Embryonic facial prominence (tissue), 1 donor: ENCODE data around the gene LPIN3.

Experiments
- DNase-seq: peaks from one replicate; pipeline ENCODE4 v3.0.0-alpha.2; 2016; ENCODE audit errors: extremely low spot score

The LPIN3 gene

DNA sequence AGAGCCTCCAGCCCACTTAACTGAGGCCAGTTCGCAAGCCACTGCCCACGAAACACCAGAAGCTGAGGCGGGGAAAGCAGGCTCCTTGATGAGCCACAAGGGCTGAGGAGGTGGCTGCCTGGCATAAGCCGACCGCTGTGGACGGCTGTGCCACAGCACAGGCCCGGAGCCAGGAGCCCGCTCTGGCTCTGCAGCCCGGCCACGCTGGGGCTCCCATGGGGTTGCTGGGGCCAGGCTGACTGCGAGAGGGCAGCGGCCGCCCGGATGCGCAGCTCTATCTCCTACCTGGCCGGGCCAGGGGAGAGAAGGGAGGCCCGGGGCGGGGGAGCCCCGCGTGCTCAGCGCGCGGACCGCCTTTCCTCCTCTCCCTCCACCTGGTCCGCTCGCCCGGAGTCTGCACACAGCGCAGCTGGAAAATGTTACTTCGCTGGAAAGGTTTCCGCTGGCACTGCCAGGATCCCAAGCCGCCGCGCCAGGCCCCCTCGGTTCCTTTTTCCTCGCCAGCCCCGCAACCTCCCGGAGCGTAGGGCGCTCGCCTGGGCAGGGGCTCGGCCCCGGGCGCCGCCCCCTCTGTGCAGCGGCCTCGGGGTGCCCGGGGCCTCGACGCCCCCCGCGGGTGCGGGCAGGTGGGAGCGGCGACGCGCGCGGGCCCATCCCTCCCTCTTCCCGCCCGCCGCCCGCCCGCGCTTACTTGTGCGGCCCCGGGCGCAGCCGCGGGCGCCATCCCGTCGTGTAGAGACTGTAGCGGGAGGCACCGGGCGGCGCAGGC is 25.3 kb downstream of the LPIN3 start:
- DNase-seq = no peak

DNA sequence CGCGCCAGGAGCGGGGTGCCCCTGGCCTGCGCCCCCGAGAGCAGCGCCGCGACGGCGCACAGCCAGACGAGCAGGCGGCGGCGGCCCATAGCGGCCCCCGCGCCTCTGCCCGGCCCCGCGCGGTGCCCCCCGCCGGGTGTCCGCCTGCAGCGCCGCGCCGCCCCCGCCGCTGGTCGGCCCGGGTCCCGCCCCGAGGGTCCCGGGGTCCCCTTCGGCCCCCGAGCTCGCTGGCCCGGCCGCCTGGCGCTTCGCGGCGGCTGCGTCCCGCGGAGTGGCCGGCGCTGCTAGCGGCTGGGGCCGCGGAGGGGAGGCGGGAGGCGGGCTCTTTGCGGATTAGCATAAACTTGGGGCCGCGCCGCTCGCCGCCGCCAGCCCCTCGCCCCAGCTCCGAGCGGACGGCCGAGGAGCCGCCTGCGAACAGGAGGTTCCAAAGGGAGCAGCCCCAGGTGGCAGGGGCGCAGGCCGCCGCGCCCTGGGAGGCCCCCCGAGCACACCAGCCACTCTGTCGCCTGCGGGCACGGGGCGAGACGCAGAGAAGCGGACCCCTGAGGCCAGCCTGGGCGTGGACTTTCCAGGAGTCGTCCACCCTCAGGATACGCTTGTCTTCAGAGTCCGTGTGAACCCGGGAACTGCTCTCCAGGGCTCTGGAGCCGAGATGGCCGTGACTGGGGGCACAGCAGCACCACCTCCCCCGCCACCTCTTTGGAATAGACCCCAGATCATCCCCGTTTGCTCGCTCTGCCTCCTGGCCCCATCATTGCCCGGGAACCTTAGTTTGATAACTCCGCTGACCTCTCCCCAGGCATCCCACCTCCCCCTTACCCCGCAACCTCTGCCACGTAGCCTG is 26.1 kb downstream of the LPIN3 start, which contains the start of gene EMILIN3:
TSS of gene EMILIN3 (minus strand) at position 273 of the 847 bp plus-strand sequence. CDS start at position 89, 184 bp downstream.
- no peak for DNase-seq

DNA sequence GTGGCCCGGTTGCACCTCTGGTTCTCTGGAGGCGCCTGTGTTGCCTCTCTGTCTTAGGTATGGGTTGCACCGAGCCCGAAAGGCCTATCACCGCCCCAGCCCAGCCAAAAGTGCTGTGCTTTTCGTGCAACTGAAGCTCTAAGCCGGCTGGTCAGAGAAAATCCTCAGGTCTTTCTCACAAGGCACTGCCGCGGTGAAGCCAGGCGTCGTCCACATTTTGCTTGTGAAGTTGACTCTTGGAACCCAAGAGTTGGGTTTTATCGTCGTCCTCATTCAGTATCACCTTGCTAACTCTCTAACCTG is 26.7 kb downstream of the LPIN3 start:
- DNase-seq = no peak

DNA sequence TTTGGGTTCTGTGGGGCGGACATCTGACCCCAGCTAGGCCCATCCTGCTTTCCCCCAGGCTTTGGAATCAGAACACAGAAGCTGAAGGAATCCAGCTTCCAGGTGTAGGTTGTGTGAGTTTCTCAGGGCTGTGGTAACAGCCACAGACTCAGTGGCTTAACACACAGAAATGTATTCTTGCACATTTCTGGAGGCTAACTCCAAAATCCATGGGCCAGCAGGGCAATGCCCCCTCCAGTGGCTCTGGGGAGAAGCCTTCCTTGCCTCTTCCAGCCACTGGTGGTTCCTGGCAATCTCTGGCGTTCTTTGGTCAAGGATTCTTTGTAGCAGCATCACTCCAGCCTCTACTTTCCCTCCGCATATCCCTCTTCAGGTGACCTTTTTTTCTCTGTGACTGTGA is 27.3 kb downstream of the LPIN3 start:
- no peak for DNase-seq

DNA sequence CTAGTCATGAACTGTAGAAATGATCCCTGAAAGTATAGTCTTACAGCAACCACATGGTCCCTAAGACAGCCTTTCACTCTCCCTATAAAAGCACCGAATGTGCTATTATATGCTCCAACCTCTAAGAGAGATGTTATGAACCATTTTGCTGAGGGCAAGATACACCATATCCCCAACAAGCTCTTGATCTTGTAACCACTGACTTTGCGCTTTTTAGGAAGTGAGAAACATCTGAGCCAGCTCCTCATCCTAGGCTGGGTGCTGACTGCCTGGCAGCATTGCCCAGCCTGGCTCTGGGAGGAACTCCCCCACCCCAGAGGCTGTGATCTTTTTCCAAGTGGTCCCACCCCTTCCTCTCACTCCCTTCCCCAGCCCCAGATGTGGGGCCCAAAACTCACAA is 29.1 kb downstream of the LPIN3 start:
- no peak for DNase-seq

DNA sequence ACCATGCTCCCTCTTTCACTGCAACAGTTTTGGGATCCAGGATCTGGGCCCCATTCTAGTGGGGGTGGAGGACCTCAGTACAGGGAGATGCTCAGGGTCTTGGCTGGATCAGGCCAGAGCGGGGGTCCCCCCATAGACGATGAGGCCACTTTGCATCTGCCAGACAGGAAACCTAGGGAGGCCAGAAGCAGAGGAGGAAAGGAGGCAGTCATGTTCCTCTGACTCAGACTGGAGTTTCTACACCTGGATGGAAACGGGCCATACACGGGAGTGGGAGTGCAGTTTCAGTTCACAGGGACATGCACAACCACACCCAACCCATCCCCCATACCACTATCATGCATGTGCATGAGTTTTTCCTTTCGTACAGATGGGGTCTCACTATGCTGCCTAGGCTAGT is 29.6 kb downstream of the LPIN3 start:
- no peak for DNase-seq

DNA sequence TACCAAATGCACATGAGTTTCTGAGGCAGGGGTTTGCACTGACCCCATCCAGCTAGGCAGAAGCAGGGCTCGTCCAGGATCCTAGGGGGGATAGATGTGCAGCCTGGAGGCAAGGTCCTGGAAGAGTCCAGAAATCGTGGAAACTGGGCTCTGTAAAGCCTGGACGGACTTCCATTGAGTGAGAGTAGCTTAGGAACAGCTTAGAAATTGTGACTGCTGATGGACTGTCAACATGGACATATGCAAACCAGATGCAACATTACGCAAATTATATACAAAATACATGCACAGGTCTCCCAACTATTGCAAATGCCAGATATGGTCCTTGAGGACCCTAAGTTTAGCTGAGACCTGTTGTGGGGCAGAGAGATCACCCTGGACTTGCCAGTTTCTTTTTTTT is 30.8 kb downstream of the LPIN3 start:
- DNase-seq = no peak

DNA sequence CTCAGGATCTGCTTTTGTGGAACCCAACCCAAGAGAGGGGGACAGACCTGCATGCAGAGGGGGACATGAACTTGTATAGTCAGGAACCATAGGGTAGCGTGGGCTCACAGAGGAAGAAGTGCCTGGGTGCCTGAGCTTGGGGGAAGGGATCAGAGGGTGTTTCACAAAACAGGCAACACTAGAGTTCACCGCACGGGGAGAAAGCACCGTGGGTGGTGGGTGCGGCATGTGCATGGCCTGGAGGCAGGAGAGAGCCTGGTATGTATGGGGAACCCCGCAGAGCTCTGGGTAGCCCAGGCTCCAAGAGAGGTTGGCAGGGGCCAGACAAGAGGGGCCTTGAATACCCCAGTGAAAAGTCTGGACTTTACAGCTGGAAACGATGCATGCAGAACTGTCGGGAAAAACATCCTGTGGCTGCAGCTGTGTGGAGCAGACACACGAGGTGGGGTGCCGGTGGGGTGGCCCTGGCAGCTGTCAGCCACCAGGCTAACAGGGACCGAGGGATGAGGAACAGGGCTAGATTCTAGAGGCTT is 32.7 kb downstream of the LPIN3 start:
- DNase-seq = no peak

DNA sequence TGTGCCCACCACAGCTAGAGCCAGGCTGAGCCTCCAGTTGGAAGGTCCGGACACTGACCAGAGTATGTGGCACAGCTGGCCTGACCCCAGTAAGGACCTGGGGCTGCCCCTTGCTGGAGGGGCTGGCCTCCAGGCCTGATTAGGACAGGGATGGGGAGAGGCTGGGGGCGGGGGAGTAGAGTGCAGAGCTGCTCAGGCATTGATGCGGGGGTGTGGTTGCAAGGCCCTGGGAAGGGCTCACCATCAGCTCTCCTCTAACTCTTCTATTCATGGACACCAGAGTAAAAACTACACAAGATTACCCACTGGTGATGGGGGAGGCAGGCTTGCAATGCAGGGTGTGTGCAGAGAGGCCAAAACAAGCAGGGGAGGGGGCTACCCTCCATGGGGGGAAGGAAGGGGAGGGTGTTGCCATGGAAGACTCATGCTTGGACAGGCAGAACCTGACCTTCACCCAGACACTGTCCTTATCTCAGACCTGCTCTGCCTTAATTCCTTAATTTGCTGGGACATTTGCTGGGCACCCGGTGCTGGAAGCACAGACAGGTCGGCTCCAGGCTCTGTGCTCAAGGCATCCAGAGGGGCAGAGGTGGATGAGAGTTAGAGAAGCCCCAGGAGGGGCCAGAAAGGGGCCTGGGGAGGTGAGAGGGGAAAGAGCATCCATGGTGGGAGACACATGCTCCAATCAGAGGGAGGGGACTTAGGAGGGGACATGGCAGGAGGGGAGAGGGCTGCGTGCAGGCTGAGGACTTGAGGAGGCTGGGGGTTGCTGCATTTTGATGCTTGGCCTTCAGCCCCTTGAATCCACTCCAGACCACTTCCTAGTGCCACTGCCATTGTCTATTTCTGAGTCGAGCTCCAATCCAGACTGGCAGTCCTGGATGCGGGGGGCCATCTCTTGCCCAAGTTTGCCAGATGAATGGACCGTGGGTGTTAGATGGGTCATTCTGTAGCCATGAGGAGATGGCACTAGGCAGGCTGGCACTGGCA is 33.6 kb downstream of the LPIN3 start:
- no peak for DNase-seq

DNA sequence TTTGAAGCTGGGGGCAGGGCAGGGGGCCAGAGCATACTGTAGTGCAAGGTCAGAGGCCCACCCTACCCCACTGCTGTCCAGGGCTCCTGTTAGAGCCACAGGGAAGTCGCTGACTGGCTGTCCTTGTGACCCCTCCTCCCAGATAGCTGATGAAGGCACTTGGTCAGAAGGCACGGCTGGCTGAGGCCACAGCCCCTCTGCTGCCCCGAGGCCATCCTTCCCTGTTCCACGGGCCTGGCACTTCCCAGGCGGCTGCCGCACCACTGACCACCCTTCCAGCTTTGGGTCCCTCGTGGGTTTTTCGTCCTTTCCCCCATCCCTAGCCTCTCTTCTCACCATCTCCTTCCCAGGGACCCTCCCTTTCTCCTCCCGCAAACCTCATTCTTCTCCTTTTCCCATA is 35.2 kb downstream of the LPIN3 start:
- no peak for DNase-seq

DNA sequence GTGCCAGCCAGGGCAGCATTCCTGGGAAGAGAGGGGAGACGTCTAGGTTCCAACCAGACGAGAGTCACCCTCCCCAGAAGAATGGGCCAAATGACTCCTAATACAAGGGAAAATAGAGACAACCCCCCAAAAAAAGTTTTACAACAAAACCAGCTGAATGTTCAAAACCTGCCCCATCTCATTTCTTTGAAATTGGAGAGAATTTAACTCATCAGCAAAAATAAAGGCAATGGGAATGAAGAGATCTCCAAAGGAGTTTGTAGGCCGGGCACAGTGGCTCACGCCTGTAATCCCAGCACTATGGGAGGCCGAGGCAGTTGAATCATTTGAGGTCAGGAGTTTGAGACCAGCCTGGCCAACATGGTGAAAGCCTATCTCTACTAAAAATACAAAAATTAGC is 35.7 kb downstream of the LPIN3 start:
- DNase-seq = no peak

DNA sequence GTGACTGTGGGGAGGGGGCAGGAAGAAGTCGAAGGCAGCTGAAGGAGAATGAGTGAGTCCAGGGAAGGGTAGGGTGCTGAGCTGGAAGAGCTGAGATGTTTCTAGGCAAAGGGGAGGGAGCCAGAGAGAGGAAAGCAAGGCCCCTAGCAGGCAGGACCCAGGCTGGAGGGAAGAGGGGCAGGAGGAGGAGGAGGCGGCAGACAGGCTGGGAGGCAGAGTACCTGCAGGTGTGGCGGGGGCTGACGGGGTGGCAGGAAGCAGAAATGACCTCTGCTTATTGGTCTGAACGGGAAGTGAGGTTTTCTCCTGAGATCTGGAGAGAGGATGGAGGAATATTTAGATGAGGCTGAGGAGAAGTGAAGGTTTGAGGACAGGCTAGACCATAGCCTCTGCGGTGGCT is 36.7 kb downstream of the LPIN3 start:
- no peak for DNase-seq

DNA sequence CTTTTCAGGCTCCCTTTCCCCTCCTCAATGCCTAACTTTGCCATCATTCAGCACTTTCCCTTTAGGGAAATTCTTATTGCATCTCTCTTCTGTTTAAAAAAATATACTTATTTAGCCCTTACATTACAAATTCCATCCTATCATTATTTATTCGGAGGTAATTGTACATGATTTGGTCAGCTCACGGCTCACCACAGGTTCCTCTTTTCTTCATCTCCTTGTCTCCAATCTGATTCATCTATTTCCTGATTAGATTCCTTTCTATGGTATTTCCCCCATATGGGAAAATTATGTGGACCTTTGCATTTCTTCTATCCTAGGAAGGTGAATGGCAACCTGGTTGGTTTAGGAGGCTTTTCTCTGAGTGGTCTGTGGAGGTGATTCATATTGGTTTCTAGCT is 38.9 kb downstream of the LPIN3 start:
- DNase-seq = no peak

DNA sequence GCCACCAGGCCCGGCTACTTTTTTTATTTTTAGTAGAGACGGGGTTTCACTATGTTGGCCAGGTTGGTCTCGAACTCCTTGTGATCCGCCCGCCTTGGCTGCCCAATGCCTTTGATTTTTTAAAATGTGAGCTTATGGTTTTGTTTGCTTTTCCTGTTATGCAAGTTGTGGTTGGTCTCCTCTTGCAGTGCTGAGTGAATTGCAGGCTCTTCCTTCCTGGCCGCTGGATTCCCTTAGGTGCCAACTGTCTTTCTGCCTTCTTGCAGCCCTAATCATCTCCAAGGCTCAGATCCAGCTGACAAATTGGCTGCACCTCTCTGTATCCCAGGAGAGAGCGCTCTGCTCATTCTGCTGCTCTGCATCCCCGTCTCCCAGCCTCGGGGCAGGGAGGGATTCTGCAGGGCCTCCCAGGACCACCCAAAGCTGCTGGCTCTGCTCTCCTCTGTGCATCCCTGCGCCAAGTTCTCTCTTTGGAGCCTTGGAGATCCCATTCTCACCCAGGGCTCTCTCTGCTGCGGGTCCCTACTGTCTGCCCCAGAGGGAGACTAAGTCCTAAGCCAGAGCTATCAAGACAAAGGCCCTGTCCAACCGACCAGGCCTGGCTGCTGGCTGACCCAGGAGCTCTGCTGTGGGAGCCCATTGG is 40.1 kb downstream of the LPIN3 start:
- no peak for DNase-seq

DNA sequence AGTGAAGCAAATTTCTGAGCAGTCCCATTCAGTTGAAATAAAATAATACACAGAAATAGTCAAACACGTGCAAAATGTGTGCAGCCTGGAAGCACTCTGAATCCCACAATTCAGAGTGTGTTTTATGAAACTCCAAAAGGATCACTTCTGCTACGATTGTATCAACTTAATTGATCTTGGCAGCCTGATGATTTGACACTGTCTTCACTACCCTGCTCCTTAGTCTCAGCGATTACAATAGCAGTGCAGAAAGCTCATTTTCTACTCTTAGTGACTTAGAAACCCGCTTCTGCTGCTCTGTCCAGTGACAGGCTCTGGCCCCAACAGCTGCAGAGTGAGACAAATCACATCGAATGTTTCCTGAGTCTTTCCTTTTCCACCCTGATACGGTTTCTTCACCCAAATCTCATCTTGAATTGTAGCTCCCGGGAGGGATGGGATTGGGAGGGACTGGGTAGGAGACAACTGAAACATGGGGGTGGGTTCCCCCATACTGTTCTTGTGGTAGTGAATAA is 42.2 kb downstream of the LPIN3 start:
- DNase-seq = no peak

DNA sequence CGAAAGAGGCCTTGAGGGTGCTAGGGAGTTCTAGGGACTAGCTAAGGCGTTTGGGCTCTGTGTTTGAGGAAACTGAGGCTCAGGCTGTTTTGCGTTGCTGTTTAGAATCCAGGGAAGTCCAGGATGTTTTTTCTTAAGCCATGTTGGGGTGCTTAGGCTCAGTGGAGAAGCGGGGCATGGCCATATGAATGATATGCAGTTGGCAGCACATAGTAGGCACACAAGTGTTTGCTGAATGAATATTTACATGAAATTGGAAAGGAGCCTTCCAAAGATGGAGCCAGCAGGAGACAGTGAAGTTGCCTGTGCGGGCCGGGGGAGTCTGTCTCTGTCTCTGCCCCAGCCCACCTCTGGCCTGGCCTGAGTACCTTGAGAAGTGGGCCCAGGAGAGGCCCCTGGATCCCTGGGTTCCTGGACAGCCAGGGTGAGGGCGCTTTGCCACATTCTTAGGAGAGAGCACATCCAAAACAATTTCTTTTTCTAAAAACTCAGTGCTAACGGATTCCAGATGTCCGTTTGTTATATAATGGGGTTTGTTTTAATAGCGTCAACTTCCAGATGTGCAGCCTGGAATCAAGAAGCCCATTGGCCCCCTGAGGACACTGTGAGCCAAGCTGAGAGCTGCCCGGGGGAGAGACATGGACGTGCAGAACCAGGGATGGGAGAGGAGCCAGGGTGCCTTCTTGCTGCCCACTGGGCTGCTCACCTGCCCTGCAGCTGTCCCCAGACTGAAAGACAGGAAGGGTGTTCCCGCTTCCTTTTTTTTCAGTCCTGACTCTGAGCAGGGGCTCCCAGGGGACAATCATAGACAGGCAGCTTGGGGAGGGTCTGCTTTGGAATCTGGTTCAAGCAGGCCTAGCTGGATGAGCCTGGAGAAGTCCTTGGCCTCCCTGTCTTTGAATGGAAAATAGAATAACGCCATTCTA is 46.1 kb downstream of the LPIN3 start:
- peak; percentile 86 for DNase-seq

DNA sequence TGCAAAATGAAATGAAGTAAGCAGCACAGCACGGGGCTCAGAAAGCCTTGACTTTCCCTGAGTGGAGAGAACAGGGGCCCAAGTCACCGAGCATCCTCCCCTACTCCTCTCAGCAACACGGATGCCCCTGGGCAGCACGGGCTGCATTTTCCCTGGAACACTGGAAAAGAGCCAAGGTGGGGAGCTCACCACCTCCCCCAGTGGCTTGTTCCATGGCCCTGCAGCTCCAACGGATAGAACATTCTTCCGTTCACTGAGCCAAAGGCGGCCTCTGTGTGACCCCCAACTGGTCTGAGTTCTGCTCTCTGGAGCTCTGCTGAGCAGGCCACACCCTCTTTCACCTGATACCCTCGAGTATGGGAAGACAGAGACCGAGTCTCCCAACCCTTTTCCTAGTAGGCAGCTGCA is 46.8 kb downstream of the LPIN3 start:
- no peak for DNase-seq

DNA sequence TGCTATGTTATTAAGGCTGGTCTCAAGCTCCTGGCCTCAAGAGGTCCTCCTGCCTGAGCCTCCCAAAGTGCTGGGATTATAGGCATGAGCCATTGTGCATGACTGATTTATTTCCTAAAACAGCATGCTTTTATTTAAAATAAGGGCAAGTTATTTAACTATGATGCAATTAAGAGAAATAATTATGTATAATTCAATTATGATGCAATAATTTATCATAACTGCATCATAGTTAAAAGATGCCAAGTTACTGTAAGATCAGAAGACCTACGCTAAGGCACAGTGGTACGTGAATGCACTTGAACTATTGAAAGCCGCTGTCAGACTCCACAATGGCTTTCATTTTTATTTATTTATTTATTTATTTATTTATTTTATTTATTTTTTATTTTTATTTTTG is 50.3 kb downstream of the LPIN3 start:
- DNase-seq = no peak

DNA sequence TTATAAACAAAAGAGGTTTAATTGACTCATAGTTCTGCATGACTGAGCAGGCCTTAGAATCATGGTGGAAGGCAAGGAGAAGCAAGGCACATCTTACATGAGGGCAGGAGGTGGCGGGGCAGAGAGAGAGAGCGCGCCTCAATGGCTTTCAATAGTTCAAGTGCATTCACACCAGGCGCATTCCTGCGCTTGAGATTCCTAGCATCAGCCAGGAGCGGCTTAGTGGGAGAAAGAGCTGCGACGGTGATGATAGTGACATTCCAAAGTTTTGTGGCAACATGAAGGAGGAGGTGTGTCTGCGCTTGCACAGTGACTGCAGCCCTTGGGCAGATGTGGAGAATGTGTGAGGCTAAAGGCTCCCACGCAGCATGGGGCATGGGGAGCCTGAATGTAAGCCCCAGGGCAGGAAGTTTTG is 51.0 kb downstream of the LPIN3 start:
- DNase-seq = no peak

DNA sequence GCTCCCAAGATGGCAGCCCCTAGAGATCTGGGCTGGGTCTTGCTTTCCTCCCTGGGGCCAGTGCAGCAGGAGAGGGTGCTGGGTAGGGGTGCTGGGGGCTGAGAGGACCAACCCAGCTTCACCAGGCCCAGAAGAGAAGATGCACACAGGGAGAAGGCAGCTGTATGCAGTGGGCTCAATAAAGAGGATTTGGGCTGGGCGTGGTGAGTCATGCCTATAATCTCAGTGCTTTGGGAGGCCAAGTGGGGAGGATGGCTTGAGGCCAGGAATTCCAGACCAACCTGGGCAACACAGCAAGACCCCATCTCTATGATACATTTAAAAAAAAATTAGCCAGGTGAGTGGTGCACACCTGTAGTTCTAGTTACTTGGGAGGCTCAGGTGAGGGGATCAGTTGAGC is 51.7 kb downstream of the LPIN3 start:
- no peak for DNase-seq
